ENCODE measurements around the gene ZNF77.

The ZNF77 gene

DNA sequence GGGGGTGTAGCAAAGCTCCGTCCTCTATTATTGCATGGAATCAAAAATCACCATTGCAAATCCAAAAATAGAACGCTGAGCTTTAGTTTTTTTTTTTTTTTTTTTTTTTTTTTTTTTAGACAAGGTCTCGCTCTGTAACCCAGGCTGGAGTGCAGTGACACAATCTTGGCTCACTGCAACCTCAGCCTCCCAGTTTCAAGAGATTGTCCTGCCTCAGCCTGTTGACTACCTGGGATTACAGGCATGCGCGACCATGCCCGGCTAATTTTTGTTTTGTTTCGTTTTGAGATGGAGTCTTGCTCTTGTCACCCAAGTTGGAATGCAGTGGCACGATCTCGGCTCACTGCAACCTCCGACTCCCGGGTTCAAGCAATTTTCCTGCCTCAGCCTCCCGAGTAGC, 15.3 kb upstream of the ZNF77 start:
- DNase-seq (ENCODE audit: low read depth), result no peak
- TF ChIP-seq, protein P1, sequence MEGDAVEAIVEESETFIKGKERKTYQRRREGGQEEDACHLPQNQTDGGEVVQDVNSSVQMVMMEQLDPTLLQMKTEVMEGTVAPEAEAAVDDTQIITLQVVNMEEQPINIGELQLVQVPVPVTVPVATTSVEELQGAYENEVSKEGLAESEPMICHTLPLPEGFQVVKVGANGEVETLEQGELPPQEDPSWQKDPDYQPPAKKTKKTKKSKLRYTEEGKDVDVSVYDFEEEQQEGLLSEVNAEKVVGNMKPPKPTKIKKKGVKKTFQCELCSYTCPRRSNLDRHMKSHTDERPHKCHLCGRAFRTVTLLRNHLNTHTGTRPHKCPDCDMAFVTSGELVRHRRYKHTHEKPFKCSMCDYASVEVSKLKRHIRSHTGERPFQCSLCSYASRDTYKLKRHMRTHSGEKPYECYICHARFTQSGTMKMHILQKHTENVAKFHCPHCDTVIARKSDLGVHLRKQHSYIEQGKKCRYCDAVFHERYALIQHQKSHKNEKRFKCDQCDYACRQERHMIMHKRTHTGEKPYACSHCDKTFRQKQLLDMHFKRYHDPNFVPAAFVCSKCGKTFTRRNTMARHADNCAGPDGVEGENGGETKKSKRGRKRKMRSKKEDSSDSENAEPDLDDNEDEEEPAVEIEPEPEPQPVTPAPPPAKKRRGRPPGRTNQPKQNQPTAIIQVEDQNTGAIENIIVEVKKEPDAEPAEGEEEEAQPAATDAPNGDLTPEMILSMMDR (IDR thresholded peaks at IDR 0.05; ENCODE audit: control insufficient read depth, extremely low read depth, insufficient read depth), result no peak
- no peak overlapping the region for H3K4me3 ChIP-seq (ENCODE audit: low read depth, low read length)

DNA sequence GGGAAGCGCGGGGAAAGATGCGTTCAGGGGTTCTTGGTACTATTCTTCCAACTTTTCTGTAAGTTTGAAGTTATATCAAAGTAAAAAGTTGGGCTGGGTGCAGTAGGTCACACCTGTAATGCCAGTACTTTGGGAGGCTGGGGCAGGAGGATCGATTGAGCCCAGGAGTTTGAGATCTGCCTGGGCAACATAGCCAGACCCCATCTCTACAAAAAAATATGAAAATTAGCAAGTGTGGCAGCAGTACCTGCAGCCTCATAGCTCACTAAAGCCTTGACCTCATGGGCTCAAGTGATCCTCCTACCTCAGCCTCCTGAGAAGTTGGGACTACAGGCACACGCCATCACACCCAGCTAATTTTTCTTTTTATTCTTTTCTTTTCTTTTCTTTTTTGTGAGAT, 12.4 kb upstream of the ZNF77 start:
- DNase-seq (ENCODE audit: low read depth), result no peak
- TF ChIP-seq, protein P1 (IDR thresholded peaks at IDR 0.05; ENCODE audit: control insufficient read depth, extremely low read depth, insufficient read depth), result no peak
- H3K4me3 ChIP-seq (ENCODE audit: low read depth, low read length), result no peak overlapping the region

DNA sequence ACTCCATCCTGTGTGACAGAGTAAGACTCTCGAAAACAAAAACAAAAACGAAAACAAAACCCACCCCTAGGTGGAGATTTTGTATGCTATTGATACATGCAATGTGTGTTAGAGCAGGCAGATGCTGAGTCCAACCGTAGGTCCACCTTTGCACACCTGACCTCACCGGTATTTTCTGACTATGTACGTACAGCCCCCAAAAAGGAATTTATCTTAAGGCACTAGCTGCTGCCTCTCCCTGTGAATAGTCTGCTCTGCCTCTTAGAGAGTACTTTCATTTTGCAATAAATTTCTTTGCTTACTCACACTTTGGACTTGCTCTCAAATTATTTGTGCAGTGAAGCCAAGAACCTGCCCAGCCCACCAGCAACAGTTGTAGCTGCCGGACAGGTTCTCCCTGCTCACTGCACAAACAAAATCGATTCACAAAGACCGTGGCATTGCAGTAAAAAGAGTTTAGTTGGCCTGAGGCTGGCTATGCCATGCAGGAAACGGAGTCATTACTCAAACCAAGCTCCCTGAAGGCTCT, 8.2 kb upstream of the ZNF77 start:
- H3K4me3 ChIP-seq (ENCODE audit: low read depth, low read length), result peak overlapping the region; percentile 41
- TF ChIP-seq, protein P1 (IDR thresholded peaks at IDR 0.05; ENCODE audit: control insufficient read depth, extremely low read depth, insufficient read depth), result 0 out of 2 replicates have a peak, but pooled peaks have one; percentile 11
- peak; percentile 97 for DNase-seq (ENCODE audit: low read depth)

DNA sequence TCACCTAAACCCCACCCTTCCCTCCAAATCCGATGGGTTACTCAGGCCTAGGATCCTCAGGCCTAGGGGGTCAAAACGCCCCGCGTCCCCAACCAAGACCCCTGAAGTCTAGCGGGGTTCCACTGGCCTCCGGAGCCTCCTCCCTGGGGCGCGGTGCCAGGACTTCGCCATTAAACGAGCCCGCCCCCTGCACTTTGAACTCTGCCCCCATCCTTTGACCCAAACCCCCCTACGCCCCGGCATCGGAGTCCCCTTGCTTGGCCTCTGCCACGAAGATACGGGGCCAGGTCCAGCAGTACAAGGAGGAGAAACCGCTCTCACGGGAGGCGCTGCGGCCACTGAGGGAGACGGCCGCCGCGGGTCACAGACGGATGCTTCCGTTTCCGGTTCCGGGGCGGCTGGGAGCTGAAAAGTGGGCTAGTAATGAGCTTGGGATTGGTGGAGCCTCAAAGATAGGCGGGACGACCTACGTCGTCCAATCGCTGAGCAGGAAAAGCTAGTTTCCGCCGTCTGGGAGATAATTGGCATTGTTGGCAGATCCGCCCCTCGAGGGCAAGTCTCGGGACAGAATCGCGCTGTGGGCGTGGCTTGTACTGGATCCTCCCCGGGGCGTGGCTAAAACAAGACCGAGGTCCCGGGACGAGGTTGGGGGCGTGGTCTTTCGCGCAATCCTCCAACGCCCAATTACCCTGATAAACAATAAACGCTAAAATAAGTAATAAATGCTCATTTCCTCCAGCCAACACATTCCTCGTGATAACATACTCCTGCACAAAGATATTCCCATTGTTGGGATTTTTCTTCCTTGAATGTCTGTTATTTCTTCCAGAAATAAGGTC, 5.7 kb upstream of the ZNF77 start:
- DNase-seq (ENCODE audit: low read depth), result peak; percentile 99
- TF ChIP-seq, protein P1 (IDR thresholded peaks at IDR 0.05; ENCODE audit: control insufficient read depth, extremely low read depth, insufficient read depth), result no peak

DNA sequence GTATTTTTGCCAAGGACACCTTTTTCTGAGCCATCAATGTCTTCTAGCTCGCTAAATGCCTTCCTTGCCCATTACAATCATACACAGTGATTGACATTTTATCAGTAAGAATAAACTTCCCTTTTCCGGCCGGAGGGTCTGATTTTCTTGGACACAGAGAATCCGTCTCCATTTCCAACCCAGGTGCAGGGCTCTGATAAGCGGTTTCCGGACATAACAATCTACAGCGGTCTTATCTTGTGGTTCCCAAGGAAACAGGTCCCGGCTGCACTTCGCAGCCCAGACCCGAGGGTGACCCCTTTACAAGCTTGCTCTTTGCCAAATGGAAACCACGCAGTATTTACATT, 5.1 kb upstream of the ZNF77 start:
- peak overlapping the region; percentile 86 for H3K4me3 ChIP-seq (ENCODE audit: low read depth, low read length)
- no peak for DNase-seq (ENCODE audit: low read depth)
- TF ChIP-seq, protein P1 (IDR thresholded peaks at IDR 0.05; ENCODE audit: control insufficient read depth, extremely low read depth, insufficient read depth), result no peak

More for the DNA sequence above, 5.7 kb upstream of the ZNF77 start:
- H3K4me3 ChIP-seq (ENCODE audit: low read depth, low read length), result peak overlapping the region; percentile 86

DNA sequence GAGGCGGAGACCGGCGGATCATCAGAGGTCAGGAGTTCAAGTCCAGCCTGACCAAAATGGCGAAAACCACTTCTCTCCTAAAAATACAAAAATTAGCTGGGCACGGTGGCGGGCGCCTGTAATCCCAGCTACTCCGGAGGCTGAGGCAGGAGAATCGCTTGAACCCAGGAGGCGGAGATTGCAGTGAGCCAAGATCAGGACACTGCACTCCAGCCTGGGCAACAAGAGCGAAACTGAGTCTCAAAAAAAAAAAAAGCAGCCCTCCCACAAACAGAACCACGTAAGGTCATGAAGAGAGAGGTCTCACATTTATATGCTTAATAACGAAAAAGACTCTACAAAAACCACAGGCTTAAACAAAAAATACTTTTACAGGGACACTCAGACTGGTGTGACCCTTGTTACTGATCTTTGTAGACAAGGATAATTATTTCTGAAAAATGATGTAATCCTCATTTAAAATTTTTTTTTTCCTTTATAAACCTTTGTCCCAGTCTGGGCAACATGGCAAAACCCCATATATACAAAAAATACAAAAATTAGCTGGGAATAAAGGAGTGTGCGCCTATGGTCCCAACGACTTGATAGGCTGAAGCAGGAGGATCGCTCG, 909 bp upstream of the ZNF77 start:
- H3K4me3 ChIP-seq (ENCODE audit: low read depth, low read length), result peak overlapping the region; percentile 97
- DNase-seq (ENCODE audit: low read depth), result no peak
- TF ChIP-seq, protein P1 (IDR thresholded peaks at IDR 0.05; ENCODE audit: control insufficient read depth, extremely low read depth, insufficient read depth), result no peak
